Fibroblast of lung (primary cell): ENCODE data around the gene SLC35F5.

Source experiments
- EZH2 ChIP-seq: IDR thresholded peaks from 2 replicates; pipeline ENCODE4 v1.5.1; 2012; ENCODE audit warnings: low read length, control low read depth, mild to moderate bottlenecking; ENCODE audit errors: missing control alignments
- TF ChIP-seq, protein P1 (sequence below), 2 donors: IDR thresholded peaks in 1 of 2; conservative IDR thresholded peaks in 1 of 2; 1 replicate in 1 of 2; 2 replicates in 1 of 2; pipeline ENCODE4 v1.5.1; 2011 to 2012; ENCODE audit warnings: low read length in 2 of 2, control low read depth in 1 of 2, inconsistent platforms in 1 of 2, low read depth in 1 of 2, mild to moderate bottlenecking in 1 of 2

DNA sequence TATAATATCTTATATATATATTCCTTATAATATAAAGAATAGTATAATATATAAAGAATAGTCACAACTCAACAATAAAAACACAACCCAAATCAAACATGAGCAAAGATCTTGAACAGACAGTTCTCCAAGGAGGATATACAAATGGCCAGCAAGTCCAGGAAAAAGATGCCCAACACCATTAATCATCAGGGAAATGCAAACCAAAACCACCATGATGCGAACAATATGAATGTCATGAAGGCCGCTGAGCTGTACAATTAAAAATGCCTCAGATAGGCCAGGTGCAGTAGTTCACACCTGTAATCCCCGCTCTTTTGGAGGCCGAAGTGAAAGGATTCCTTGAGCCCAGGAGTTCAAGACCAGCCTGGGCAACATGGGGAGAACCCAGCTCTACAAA is 58.9 kb downstream of the SLC35F5 start:
- TF ChIP-seq, protein P1, sequence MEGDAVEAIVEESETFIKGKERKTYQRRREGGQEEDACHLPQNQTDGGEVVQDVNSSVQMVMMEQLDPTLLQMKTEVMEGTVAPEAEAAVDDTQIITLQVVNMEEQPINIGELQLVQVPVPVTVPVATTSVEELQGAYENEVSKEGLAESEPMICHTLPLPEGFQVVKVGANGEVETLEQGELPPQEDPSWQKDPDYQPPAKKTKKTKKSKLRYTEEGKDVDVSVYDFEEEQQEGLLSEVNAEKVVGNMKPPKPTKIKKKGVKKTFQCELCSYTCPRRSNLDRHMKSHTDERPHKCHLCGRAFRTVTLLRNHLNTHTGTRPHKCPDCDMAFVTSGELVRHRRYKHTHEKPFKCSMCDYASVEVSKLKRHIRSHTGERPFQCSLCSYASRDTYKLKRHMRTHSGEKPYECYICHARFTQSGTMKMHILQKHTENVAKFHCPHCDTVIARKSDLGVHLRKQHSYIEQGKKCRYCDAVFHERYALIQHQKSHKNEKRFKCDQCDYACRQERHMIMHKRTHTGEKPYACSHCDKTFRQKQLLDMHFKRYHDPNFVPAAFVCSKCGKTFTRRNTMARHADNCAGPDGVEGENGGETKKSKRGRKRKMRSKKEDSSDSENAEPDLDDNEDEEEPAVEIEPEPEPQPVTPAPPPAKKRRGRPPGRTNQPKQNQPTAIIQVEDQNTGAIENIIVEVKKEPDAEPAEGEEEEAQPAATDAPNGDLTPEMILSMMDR (conservative IDR thresholded peaks at IDR 0.05 in 1 of 2, IDR thresholded peaks at IDR 0.05 in 1 of 2; ENCODE audit: low read depth in 1 of 2, low read length in 2 of 2) = no peak
- TF ChIP-seq EZH2 = no peak
